GM12874 (cell line): ENCODE measurements around the gene BLCAP.

Source experiments
- CTCF ChIP-seq: IDR thresholded peaks from 2 replicates; pipeline ENCODE4 v1.5.1; 2011; ENCODE audit warnings: low read depth, mild to moderate bottlenecking, control low read depth, low read length, moderate library complexity; ENCODE audit not compliant: insufficient read depth

BLCAP gene

GRCh38 chr20:37527638-37528445, at the start of gene BLCAP:
TSS of gene BLCAP (minus strand) at chr20:37527876. CDS start at chr20:37519174, 8,702 bp downstream.
- TF ChIP-seq CTCF, result no peak

GRCh38 chr20:37576911-37577310, 49.2 kb upstream of the BLCAP start:
- no peak for TF ChIP-seq CTCF

GRCh38 chr20:37575884-37576283, 48.2 kb upstream of the BLCAP start:
- no peak for TF ChIP-seq CTCF

- TF ChIP-seq CTCF, result no peak
These were observed 46.7 kb upstream of the BLCAP start for GRCh38 chr20:37574199-37574890.

- TF ChIP-seq CTCF, result no peak
These were observed 46.0 kb upstream of the BLCAP start for GRCh38 chr20:37573626-37574198.

- no peak for TF ChIP-seq CTCF
These were observed 43.4 kb upstream of the BLCAP start for GRCh38 chr20:37571033-37571432.

GRCh38 chr20:37570419-37570818, 42.7 kb upstream of the BLCAP start:
- no peak for TF ChIP-seq CTCF
